Measurements from ENCODE around the gene DTX2.
"Not testable (repeated sequence)": the region's sequence is repeated elsewhere in the genome, so short reads cannot be mapped to it uniquely, and the experiment has no call there.

The DTX2 gene

DNA sequence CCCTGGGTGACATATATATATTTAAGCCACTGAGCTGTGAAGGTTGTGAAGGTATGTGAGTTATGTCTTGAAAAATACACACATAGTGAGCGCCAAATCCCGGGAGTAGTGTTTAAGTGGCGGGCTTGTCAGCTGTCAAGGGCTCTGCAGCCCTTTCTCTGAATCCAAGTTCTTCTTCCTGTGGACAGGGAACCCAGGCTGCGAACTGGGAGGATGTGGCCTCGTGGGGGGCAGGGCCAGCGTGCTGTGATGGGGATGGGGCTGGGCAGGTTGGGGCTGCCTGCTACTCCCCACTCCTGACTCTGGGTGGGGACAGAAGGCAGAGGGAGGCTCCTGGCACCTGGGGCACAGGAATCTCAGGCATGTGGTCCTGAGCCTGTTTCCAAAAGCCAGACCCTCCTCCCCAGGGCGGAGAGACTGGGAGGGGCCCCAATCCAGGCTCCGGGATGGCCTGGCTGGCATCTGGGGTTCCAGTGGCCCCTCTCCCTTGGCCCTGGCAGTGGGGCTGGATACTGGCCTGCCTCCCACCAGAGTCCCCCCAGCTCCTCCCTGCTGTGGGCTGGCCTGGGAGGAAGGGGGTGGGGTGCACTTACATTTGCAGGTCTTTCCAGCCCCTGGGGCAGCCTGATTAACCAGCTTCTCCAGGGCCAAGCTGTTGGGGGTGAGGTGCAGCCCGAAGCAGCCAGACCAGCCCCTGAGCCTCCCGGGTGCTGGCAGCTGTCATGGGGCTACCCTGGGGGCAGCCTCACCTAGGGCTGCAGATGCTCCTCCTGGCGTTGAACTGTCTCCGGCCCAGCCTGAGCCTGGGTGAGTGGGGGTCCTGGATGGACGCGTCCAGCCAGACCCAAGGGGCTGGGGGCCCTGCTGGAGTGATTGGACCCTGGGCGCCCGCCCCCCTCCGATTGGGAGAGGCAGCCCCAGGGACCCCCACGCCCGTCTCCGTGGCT is 48.7 kb downstream of the DTX2 start, which contains the start of gene UPK3B:
Gene UPK3B, plus strand, starts transcription at position 622 of the 947 bp plus-strand sequence. Its CDS starts 101 bp downstream, at position 723.
- Histone ChIP-seq H3K4me3 (ENCODE audit: low read depth in 1 of 2, low read length in 1 of 2) (no peak within 1 kb of the TSS), H3K27ac (no peak within 1 kb of the TSS), H3K27me3 (peaks cover 4% of the 10 kb centered on the region), H3K9me3 (no peaks in the 10 kb centered on the region), H3K4me1 (ENCODE audit: control insufficient read depth in 1 of 2, insufficient read depth in 1 of 2, low read depth in 1 of 2, low read length in 1 of 2) (peaks cover 15 to 19% of the 10 kb centered on the region in 2 experiments), H3K36me3 (peaks cover 17% of the 10 kb centered on the region)
- TF ChIP-seq, protein P1, sequence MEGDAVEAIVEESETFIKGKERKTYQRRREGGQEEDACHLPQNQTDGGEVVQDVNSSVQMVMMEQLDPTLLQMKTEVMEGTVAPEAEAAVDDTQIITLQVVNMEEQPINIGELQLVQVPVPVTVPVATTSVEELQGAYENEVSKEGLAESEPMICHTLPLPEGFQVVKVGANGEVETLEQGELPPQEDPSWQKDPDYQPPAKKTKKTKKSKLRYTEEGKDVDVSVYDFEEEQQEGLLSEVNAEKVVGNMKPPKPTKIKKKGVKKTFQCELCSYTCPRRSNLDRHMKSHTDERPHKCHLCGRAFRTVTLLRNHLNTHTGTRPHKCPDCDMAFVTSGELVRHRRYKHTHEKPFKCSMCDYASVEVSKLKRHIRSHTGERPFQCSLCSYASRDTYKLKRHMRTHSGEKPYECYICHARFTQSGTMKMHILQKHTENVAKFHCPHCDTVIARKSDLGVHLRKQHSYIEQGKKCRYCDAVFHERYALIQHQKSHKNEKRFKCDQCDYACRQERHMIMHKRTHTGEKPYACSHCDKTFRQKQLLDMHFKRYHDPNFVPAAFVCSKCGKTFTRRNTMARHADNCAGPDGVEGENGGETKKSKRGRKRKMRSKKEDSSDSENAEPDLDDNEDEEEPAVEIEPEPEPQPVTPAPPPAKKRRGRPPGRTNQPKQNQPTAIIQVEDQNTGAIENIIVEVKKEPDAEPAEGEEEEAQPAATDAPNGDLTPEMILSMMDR (IDR thresholded peaks at IDR 0.05) = no peak

DNA sequence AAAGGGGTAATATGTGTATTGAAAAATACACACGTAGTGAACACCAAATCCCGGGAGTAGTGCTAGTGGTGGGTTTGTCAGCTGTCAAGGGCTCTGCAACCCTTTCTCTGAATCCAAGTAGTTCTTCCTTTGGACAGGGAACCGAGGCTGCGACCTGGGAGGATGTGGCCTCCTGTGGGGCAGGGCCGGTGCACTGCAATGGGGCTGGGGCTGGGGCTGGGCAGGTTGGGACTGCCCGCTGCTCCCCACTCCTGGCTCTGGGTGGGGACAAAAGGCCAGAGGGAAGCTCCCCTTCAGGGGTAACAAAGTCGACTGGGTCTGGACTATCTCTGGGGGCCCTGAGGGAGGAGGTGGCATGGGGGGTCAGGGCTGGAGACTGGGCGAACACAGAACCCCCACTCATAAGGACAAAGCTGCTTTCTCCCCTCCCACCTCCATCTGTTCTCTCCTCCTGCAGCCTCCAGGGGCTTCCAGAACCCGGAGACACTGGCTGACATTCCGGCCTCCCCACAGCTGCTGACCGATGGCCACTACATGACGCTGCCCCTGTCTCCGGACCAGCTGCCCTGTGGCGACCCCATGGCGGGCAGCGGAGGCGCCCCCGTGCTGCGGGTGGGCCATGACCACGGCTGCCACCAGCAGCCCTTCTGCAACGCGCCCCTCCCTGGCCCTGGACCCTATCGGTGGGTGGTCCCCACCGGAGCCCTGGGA is 49.8 kb downstream of the DTX2 start:
- H3K4me1 ChIP-seq (ENCODE audit: control insufficient read depth in 1 of 2, insufficient read depth in 1 of 2, low read depth in 1 of 2, low read length in 1 of 2) = peaks cover 15 to 19% of the 10 kb centered on the region in 2 experiments
- H3K4me3 ChIP-seq (ENCODE audit: low read depth in 1 of 2, low read length in 1 of 2); H3K27ac ChIP-seq; H3K27me3 ChIP-seq; H3K36me3 ChIP-seq; H3K9me3 ChIP-seq: not testable (repeated sequence)

DNA sequence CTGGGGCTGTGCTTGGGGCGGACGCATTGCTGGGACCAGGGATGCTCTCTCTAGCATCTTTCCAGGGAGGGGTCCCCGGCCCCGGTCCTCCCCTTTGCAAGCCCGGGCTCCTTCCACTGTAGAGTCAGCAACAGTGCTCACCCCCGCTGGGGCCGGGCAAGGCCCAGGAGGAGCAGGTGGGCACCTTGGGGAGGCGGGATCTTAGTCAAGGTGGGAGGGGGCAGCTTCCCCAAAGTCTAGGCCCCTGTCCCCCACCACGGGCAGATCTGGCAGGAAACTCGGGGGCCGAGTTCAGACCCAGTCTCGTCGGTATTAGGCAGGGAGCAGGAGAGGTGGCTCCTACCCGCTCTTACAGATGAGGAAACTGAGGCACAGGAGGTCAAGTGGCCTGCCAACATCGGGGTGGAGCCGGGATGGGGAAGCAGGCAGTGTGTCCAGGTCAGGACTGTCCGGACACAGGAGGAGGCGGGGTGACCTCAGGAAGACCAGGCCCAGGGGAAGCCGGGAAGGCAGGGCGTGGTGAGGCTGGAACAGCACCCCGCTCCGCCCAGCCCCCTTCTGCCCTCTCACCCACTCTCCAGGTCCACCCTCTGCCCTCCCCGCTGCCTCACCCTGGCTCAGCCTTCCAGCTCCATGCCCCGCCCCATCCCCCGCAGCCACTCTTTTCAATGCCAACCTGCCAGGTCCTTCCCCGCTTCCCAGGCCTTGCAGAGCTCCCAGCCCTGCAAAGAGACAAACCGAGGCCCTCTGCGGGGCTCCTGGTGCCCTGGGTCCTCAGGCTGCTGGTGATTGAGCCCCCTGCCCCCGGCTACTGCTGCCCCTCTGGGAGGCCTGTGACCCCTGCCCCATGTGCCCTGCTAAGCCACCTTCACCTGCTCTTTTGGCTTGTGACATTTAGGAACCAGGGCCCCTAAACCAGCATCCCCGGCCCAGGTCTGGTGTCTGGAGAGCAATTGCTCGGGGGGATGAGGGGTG is 50.7 kb downstream of the DTX2 start:
- H3K4me3 ChIP-seq (ENCODE audit: low read depth in 1 of 2, low read length in 1 of 2) = not testable (repeated sequence)

DNA sequence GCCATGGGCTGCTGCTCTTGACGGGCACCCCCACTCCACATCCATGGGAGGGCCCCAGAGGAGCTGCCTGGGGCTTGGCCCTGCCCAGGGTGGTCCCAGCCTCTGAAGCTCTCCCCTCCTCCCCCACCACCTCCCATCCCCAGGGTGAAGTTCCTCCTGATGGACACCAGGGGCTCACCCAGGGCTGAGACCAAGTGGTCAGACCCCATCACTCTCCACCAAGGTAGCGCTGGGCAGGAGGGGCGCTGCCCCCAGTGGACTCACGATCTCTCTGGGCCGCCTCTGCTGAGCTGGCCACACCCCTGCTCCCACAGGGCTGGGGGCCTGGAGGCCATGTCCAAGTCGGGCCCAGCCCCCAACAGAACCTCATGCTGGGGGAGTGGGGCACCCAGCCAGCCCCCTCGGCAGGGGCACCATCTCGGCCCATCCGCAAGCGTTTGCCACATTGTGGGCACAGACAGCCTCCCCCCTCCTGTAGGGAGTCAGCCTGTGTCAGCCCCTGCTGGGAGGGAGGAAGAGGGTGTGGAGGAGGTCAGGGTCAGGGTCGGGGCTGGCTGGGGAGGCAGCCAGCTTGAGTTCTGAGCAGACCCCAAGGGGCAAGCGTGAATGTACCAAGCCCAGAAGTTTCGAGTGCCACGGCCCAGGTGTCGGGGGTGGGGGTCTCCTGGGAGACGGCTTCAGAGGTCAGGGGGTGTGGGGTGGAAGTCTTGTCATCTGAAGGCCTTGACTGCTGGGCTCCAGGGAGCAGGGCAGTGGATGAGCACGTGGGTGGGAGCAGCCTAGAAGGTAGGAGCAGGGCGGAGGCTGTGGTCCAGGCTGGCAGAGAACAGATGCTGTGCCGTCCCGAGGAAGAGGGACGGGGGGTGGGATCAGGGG is 51.7 kb downstream of the DTX2 start:
- Histone ChIP-seq H3K4me3 (ENCODE audit: low read depth in 1 of 2, low read length in 1 of 2) (no peak overlapping the region), H3K4me1 (ENCODE audit: control insufficient read depth in 1 of 2, insufficient read depth in 1 of 2, low read depth in 1 of 2, low read length in 1 of 2) (peaks cover 6 to 9% of the 10 kb centered on the region in 2 experiments), H3K9me3 (no peaks in the 10 kb centered on the region), H3K27ac (no peak overlapping the region), H3K27me3 (peaks cover 4% of the 10 kb centered on the region), H3K36me3 (no peaks in the 10 kb centered on the region)
- TF ChIP-seq, protein P1 (IDR thresholded peaks at IDR 0.05) = no peak

More for the DNA sequence above, 50.7 kb downstream of the DTX2 start:
- H3K27me3 ChIP-seq, H3K27ac ChIP-seq, H3K9me3 ChIP-seq, H3K36me3 ChIP-seq: not testable (repeated sequence)
- H3K4me1 ChIP-seq (ENCODE audit: control insufficient read depth in 1 of 2, insufficient read depth in 1 of 2, low read depth in 1 of 2, low read length in 1 of 2) = peaks cover 15 to 19% of the 10 kb centered on the region in 2 experiments

DNA sequence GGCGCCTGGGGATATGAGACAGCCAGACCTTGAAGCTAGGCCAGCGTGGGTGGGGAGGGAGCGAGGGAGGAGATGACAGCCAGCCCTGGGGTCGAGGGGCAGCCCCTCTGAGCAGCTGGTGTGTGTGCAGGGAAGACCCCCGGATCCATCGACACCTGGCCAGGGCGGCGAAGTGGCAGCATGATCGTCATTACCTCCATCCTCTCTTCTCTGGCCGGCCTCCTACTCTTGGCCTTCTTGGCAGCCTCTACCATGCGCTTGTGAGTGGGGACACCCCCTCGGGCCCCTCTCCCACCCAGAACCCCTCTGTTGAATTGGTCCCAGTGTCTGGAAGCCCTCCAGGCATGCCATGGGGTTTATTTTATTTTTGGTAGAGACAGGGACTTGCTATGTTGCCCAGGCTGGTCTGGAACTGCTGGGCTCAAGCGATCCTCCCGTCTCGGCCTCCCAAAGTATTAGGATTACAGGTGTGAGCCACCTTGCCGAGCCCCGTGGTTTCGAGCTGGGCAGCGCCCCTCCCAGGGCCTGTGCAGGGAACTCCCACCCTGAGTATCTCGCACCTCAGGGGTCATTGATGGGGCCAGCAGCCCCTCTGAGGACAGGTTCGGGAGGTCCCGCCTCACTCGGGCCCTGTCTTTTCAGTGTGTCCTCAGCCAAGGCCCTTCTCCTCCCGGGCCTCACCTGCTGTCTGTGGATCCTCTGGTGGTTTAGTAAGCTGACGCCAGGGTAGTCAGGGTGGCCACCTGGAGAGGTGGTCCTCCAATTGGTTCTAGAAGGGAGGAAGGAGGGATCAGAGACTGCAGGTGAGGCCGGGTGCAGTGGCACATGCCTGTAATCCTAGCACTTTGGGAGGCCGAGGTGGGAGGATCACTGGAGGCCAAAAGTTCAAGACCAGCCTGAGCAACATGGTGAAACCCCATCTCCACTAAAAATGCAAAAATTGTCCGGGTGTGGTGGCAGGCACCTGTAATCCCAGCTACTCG is 52.6 kb downstream of the DTX2 start:
- no peak overlapping the region for H3K27ac ChIP-seq

More for the DNA sequence above, 52.6 kb downstream of the DTX2 start:
- H3K27me3 ChIP-seq = peaks cover 4% of the 10 kb centered on the region
- no peaks in the 10 kb centered on the region for H3K36me3 ChIP-seq
- no peaks in the 10 kb centered on the region for H3K9me3 ChIP-seq
- H3K4me1 ChIP-seq (ENCODE audit: control insufficient read depth in 1 of 2, insufficient read depth in 1 of 2, low read depth in 1 of 2, low read length in 1 of 2) = no peaks in the 10 kb centered on the region
- TF ChIP-seq, protein P1 (IDR thresholded peaks at IDR 0.05) = no peak
- H3K4me3 ChIP-seq (ENCODE audit: low read depth in 1 of 2, low read length in 1 of 2) = no peak overlapping the region
